Panc1 (cell line): ENCODE measurements around the gene NFU1. TPM values are rescaled to one million over a fixed set of nuclear protein-coding genes. Genes with fewer than 3 reads are reported as not detected.

ENCODE experiments used
- ATAC-seq: fragments of 200-7000 bp; cut with Tn5 transposase; 2 replicates; pipeline ENCODE4 v1.9.1; 2020; ENCODE audit warnings: mild to moderate bottlenecking, moderate library complexity
- BruUV-seq: library from RNA; stranded (reverse); fragments of 400-500 nt; replicated peaks from 2 replicates; lab custom pipeline; 2021; lab: Mats Ljungman, UMichigan
- CTCF ChIA-PET: fragments of 300-600 bp; sonication (Branson Sonifier 250); formaldehyde crosslinking; loops from one replicate; lab custom pipeline; 2022; ENCODE audit warnings: antibody characterized with exemption; lab: Charles Lee
- POLR2A ChIA-PET: fragments of 300-600 bp; sonication (Branson Sonifier 250); formaldehyde crosslinking; loops from one replicate; lab custom pipeline; 2022; ENCODE audit warnings: antibody characterized with exemption; lab: Charles Lee
- DNase-seq: peaks from one replicate; pipeline ENCODE4 v3.0.0-alpha.2; 2010; ENCODE audit warnings: low read depth, low spot score
- H3K27ac ChIP-seq: 2 replicates; pipeline ENCODE4 v1.5.1; 2011; ENCODE audit warnings: mild to moderate bottlenecking, low read length, inconsistent platforms
- H3K27me3 ChIP-seq: fragments of 200-500 bp; sonication (Bioruptor generic); 2 replicates; pipeline ENCODE4 v1.6.0; 2014; ENCODE audit warnings: low read length, inconsistent platforms; ENCODE audit not compliant: control insufficient read depth, insufficient read depth
- H3K36me3 ChIP-seq: fragments of 200-500 bp; sonication (Bioruptor generic); 2 replicates; pipeline ENCODE4 v1.5.1; 2014; ENCODE audit warnings: inconsistent platforms, mild to moderate bottlenecking, low read length, moderate library complexity; ENCODE audit not compliant: control insufficient read depth, insufficient read depth
- H3K4me1 ChIP-seq: 2 replicates; pipeline ENCODE4 v1.5.1; 2011; ENCODE audit warnings: inconsistent platforms, mild to moderate bottlenecking, low read length, moderate library complexity; ENCODE audit not compliant: control insufficient read depth, insufficient read depth
- H3K4me3 ChIP-seq, 2 experiments: 2 replicates each; pipeline ENCODE4 v1.5.1; 2011 to 2012; ENCODE audit warnings: low read depth in 2 of 2, low read length in 2 of 2, mild to moderate bottlenecking in 2 of 2, inconsistent platforms in 1 of 2, moderate library complexity in 1 of 2
- H3K9me3 ChIP-seq: fragments of 200-500 bp; sonication (Bioruptor generic); 2 replicates; pipeline ENCODE4 v1.5.1; 2014; ENCODE audit warnings: low read depth, mild to moderate bottlenecking, inconsistent platforms, low read length, moderate library complexity; ENCODE audit not compliant: control insufficient read depth, insufficient read depth
- POLR2AphosphoS5 ChIP-seq: IDR thresholded peaks from 2 replicates; pipeline ENCODE4 v1.6.1; 2012; ENCODE audit warnings: mild to moderate bottlenecking, low read depth, low read length, moderate library complexity
- SIN3A ChIP-seq: IDR thresholded peaks from 2 replicates; pipeline ENCODE4 v1.6.1; 2012; ENCODE audit warnings: low read depth, mild to moderate bottlenecking, low read length, moderate library complexity, borderline replicate concordance; ENCODE audit not compliant: insufficient read depth
- TCF7L2 ChIP-seq: IDR thresholded peaks from 2 replicates; pipeline ENCODE4 v1.6.1; 2011; ENCODE audit warnings: mild to moderate bottlenecking, low read depth, low read length, inconsistent platforms
- in situ Hi-C: cut with HindIII; loops from 2 replicates; pipeline ENCODE4 v1.10.0; 2016; ENCODE audit warnings: low sequenced_read_pairs, low pct_unique_long_range_greater_than_20kb
- intact Hi-C: fragments of 100-400 bp; cut with micrococcal nuclease; formaldehyde crosslinking; loops from one replicate; pipeline ENCODE4 v1.10.0; 2022; ENCODE audit not compliant: unreplicated experiment
- total RNA-seq: library from RNA; stranded (reverse); gene quantifications from one replicate; pipeline ENCODE4 v1.2.1, GENCODE V29; 2021; ENCODE audit not compliant: unreplicated experiment
- TF ChIP-seq, protein P1 (sequence below): fragments of 450-650 bp; IDR thresholded peaks from 2 replicates; pipeline ENCODE4 v1.5.1; 2017; ENCODE audit warnings: mild to moderate bottlenecking
- TF ChIP-seq, protein P2 (sequence below), 2 experiments: IDR thresholded peaks; 2 replicates each; pipeline ENCODE4 v1.6.1; 2011 to 2012; ENCODE audit warnings: low read depth in 2 of 2, control low read depth in 1 of 2, low read length in 1 of 2, mild to moderate bottlenecking in 1 of 2, moderate library complexity in 1 of 2; ENCODE audit not compliant: insufficient read depth in 1 of 2

NFU1 gene
- total RNA-seq, 1 experiment from 2014 or later, result 42.9 TPM

DNA sequence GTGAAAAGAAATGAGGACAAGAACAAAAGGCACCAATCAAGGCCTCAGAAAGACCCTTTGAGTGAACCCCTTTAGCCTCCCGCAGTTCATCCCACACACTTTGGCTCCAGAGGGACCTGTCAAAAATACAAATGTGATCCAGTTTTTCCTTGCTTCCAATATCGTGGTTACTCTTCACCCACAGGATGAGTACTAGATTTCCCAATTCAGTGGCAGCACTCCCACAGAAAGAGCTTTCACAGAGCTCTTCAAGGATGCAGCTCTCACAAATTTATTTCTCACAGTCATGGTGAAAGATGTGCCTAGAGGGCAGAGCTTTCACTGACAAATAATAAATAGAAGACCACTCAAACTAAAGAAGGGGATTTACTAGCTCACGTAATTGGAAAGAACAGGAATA, 47.2 kb downstream of the NFU1 start:
- CTCF ChIA-PET, result no interaction called here
- no peak for DNase-seq
- intact Hi-C loops, result no loop called here

DNA sequence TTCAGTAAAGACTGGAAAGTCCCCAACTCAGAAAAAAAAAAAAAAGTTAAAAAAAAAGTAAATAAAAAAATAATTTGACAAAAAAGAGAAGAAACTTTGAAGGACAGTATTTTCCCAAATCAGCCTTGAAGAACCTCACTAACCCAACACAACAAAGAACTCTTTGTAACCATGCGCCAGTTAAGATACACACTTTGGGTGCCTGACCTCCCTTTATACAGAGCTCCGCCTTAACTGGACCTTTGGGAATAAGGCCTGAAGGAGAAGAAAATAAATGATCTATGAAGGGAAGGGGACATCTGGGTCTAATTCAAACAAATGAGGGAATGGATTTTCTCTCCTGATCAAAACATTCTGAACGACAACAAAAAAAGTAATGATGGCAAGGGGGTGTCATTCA, 48.0 kb downstream of the NFU1 start:
- ATAC-seq, result no peak
- H3K9me3 ChIP-seq, result no peaks in the 10 kb centered on the region
- no peaks in the 10 kb centered on the region for H3K36me3 ChIP-seq
- BruUV-seq, result no TSS peak
- H3K27ac ChIP-seq, result no peak overlapping the region
- POLR2A ChIA-PET, result no interaction called here
- CTCF ChIA-PET, result no interaction called here
- H3K4me3 ChIP-seq, result no peak overlapping the region
- H3K4me1 ChIP-seq, result peaks cover 10% of the 10 kb centered on the region
- no peaks in the 10 kb centered on the region for H3K27me3 ChIP-seq
- TF ChIP-seq, protein P1, sequence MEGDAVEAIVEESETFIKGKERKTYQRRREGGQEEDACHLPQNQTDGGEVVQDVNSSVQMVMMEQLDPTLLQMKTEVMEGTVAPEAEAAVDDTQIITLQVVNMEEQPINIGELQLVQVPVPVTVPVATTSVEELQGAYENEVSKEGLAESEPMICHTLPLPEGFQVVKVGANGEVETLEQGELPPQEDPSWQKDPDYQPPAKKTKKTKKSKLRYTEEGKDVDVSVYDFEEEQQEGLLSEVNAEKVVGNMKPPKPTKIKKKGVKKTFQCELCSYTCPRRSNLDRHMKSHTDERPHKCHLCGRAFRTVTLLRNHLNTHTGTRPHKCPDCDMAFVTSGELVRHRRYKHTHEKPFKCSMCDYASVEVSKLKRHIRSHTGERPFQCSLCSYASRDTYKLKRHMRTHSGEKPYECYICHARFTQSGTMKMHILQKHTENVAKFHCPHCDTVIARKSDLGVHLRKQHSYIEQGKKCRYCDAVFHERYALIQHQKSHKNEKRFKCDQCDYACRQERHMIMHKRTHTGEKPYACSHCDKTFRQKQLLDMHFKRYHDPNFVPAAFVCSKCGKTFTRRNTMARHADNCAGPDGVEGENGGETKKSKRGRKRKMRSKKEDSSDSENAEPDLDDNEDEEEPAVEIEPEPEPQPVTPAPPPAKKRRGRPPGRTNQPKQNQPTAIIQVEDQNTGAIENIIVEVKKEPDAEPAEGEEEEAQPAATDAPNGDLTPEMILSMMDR, result no peak
- no peak for TF ChIP-seq TCF7L2
- TF ChIP-seq SIN3A, result no peak
- TF ChIP-seq POLR2AphosphoS5, result no peak
- TF ChIP-seq, protein P2, sequence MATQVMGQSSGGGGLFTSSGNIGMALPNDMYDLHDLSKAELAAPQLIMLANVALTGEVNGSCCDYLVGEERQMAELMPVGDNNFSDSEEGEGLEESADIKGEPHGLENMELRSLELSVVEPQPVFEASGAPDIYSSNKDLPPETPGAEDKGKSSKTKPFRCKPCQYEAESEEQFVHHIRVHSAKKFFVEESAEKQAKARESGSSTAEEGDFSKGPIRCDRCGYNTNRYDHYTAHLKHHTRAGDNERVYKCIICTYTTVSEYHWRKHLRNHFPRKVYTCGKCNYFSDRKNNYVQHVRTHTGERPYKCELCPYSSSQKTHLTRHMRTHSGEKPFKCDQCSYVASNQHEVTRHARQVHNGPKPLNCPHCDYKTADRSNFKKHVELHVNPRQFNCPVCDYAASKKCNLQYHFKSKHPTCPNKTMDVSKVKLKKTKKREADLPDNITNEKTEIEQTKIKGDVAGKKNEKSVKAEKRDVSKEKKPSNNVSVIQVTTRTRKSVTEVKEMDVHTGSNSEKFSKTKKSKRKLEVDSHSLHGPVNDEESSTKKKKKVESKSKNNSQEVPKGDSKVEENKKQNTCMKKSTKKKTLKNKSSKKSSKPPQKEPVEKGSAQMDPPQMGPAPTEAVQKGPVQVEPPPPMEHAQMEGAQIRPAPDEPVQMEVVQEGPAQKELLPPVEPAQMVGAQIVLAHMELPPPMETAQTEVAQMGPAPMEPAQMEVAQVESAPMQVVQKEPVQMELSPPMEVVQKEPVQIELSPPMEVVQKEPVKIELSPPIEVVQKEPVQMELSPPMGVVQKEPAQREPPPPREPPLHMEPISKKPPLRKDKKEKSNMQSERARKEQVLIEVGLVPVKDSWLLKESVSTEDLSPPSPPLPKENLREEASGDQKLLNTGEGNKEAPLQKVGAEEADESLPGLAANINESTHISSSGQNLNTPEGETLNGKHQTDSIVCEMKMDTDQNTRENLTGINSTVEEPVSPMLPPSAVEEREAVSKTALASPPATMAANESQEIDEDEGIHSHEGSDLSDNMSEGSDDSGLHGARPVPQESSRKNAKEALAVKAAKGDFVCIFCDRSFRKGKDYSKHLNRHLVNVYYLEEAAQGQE (IDR thresholded peaks at IDR 0.05; ENCODE audit: insufficient read depth in 1 of 2, low read depth in 2 of 2, low read length in 1 of 2), result no peak
- in situ Hi-C loops, result no loop called here
- DNase-seq, result no peak
- intact Hi-C loops, result no loop called here

More for the DNA sequence above, 47.2 kb downstream of the NFU1 start:
- no peak for ATAC-seq
- no peak overlapping the region for H3K4me3 ChIP-seq
- POLR2A ChIA-PET, result no interaction called here
- H3K27me3 ChIP-seq, result no peaks in the 10 kb centered on the region
- in situ Hi-C loops, result no loop called here
- BruUV-seq, result no TSS peak
- H3K4me1 ChIP-seq, result peaks cover 8% of the 10 kb centered on the region
- H3K9me3 ChIP-seq, result no peaks in the 10 kb centered on the region
- H3K27ac ChIP-seq, result no peak overlapping the region
- TF ChIP-seq TCF7L2 (no peak), POLR2AphosphoS5 (no peak), SIN3A (no peak)
- TF ChIP-seq, protein P2 (IDR thresholded peaks at IDR 0.05; ENCODE audit: insufficient read depth in 1 of 2, low read depth in 2 of 2, low read length in 1 of 2), result no peak
- TF ChIP-seq, protein P1, result no peak
- no peaks in the 10 kb centered on the region for H3K36me3 ChIP-seq
